Body of pancreas (tissue), 4 donors: ENCODE measurements around the gene DNMT3A. TPM values are rescaled to one million over a fixed set of nuclear protein-coding genes. Genes with fewer than 3 reads are reported as not detected.

Experiments used
- ATAC-seq: fragments of 150-250 bp; one replicate; pipeline ENCODE4 v1.9.1; 2016
- DNase-seq, 4 donors: peaks; one replicate each; pipeline ENCODE4 v3.0.0-alpha.2; 2019
- H3K27ac ChIP-seq, 4 donors: fragments of 200-600 bp; sonication (generic); 1 replicate in 3 of 4; 2 replicates in 1 of 4; pipeline versions ENCODE4 v1.5.1 to v1.6.1; 2016 to 2019; ENCODE audit warnings: mild to moderate bottlenecking in 1 of 4, mixed read lengths in 1 of 4, moderate library complexity in 1 of 4
- H3K27me3 ChIP-seq, 2 donors: fragments of 200-600 bp; sonication (generic); one replicate each; pipeline ENCODE4 v1.6.0; 2016; ENCODE audit warnings: mild to moderate bottlenecking in 1 of 2
- H3K36me3 ChIP-seq, 2 donors: fragments of 200-600 bp; sonication (generic); replicated peaks in 1 of 2; 2 replicates each; pipeline ENCODE4 v1.5.1; 2016; ENCODE audit warnings: low read depth in 2 of 2; ENCODE audit not compliant: insufficient read depth in 1 of 2
- H3K4me1 ChIP-seq: fragments of 200-600 bp; sonication (generic); one replicate; pipeline ENCODE4 v1.6.0; 2016
- H3K4me3 ChIP-seq, 2 donors: fragments of 200-600 bp; sonication (generic); 1 replicate in 1 of 2; 2 replicates in 1 of 2; pipeline ENCODE4 v1.5.1; 2016 to 2019
- H3K9me3 ChIP-seq, 3 donors: fragments of 200-600 bp; sonication (generic); 1 replicate in 2 of 3; 2 replicates in 1 of 3; pipeline ENCODE4 v1.5.1; 2016
- CTCF ChIP-seq, 7 experiments: fragments of 450-650 bp in 4 of 7; fragments of 200-600 bp in 3 of 7; sonication (generic) in 3 of 7; IDR thresholded peaks; one replicate each; pipeline ENCODE4 v1.5.1; 2016 to 2019; ENCODE audit warnings: antibody characterized with exemption in 7 of 7
- POLR2A ChIP-seq, 3 donors: fragments of 450-650 bp; IDR thresholded peaks; one replicate each; pipeline ENCODE4 v1.6.1; 2016; ENCODE audit warnings: antibody characterized with exemption in 3 of 3, mild to moderate bottlenecking in 2 of 3
- WGBS, 2 donors: methylation state at CpG; one replicate each; pipeline ENCODE4 v1.1.5; 2017; 5-methylcytosine and 5-hydroxymethylcytosine counted together
- intact Hi-C: fragments of 100-400 bp; cut with DNase I; formaldehyde crosslinking; loops from one replicate; pipeline ENCODE4 v1.15.1; 2023
- total RNA-seq, 2 donors: library from RNA; depleted of rRNA; stranded (reverse); fragments of >200 nt; gene quantifications; one replicate each; pipeline ENCODE4 v1.1.0, GENCODE V29; 2016

Gene DNMT3A
- total RNA-seq, 2 donors from 2014 or later: 18.7 to 27.4 TPM

GRCh38 chr2:25251422-25252273 is 90.1 kb downstream of the DNMT3A start:
- WGBS, 2 donors: 0 to 5% methylated on average over 4 to 44 of the region's 52 CpGs
- ATAC-seq (peak; percentile 58), DNase-seq (peak; percentile 47 to 61 (median 58))
- H3K4me1 ChIP-seq: peaks cover 14% of the 10 kb centered on the region
- intact Hi-C loops: no loop called here
- H3K36me3 ChIP-seq: peaks cover 0 to 4% of the 10 kb centered on the region in 2 donors
- TF ChIP-seq CTCF (IDR thresholded peaks at IDR 0.05): no peak
- peak; percentile 24 to 44 (median 39) for TF ChIP-seq POLR2A (IDR thresholded peaks at IDR 0.05)
- peak overlapping the region; percentile 66 to 90 (median 85) for H3K27ac ChIP-seq
- H3K27me3 ChIP-seq: no peaks in the 10 kb centered on the region
- no peaks in the 10 kb centered on the region for H3K9me3 ChIP-seq
- H3K4me3 ChIP-seq: peak overlapping the region; percentile 42 to 75

GRCh38 chr2:25251071-25251421 is 90.7 kb downstream of the DNMT3A start:
- DNase-seq (no peak), ATAC-seq (no peak)
- WGBS, 2 donors: 60 to 86% methylated on average over 7 to 9 of the region's 13 CpGs
- Histone ChIP-seq H3K27me3 (no peaks in the 10 kb centered on the region), H3K4me3 (no peak overlapping the region), H3K27ac (peak overlapping the region in 3 of 4 donors; percentile 80 to 90 (median 90)), H3K36me3 (peaks cover 6 to 8% of the 10 kb centered on the region in 2 donors), H3K9me3 (no peaks in the 10 kb centered on the region), H3K4me1 (peaks cover 14% of the 10 kb centered on the region)
- intact Hi-C loops: no loop called here
- no peak for TF ChIP-seq CTCF (IDR thresholded peaks at IDR 0.05)
- TF ChIP-seq POLR2A (IDR thresholded peaks at IDR 0.05): no peak

DNA sequence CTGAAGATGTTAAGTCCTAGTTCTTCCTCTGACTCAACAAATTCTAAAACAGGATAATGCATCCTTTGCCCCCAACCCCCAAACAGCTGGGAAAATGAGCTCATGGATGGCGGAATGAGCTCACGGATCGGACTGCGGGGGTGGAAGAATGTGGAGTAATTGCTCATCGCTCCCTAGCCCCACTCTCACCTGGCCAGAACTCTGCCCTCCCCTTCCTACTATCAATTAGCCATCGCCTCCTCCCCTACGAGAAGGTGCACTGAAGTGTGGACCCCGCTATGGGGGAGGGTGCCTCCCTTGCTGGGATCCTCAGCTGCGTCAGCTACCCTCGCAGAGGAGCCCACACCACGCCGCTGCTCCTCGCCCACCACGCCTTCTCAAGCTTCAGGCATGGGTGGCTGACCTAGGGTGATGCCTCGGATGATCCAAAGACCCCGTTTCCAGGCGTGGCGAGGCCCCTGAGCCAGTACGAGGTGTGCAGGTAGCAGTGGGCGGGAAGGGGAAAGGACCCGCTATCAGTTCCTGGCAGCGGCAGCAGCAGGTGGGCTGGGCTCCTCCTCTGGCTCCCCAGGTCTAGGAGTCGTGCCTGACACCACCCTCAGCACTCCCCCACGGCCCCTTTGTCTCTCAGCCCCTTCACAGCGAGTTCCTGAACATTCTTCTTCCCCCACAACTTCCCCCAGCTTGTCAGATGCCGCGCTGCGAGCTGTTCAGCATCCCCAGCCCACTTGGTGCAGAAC is 91.2 kb downstream of the DNMT3A start:
- no peak for DNase-seq
- ATAC-seq: no peak
- TF ChIP-seq CTCF (IDR thresholded peaks at IDR 0.05): no peak
- no peak for TF ChIP-seq POLR2A (IDR thresholded peaks at IDR 0.05)
- Histone ChIP-seq H3K27me3 (no peaks in the 10 kb centered on the region), H3K9me3 (no peaks in the 10 kb centered on the region), H3K27ac (no peak overlapping the region), H3K4me3 (no peak overlapping the region), H3K36me3 (peaks cover 11 to 14% of the 10 kb centered on the region in 2 donors), H3K4me1 (peaks cover 14% of the 10 kb centered on the region)
- intact Hi-C loops: no loop called here
- WGBS, 2 donors: 87 to 92% methylated on average over 27 to 28 of the region's 28 CpGs

DNA sequence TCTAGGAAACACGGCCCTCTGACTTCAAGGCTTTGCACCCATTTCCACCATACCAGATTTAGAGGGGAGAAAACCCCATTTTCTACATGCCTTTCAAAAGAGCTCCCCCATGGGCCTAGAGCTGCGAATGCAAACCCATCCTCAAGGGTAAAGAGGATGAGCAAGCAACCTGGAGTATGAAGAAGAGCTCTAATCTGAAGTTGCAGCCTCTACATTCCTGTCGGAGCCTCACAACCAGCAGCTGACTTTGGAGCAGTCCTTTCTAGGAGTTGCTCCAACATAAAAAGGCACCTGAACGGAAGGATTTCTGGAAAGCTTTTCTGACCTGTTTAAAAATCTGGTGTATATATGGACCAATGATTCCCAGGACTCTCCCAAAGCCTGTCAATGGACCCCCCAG is 91.9 kb downstream of the DNMT3A start:
- Histone ChIP-seq H3K27me3 (no peaks in the 10 kb centered on the region), H3K27ac (no peak overlapping the region), H3K36me3 (peaks cover 18 to 20% of the 10 kb centered on the region in 2 donors), H3K4me3 (no peak overlapping the region), H3K4me1 (peaks cover 14% of the 10 kb centered on the region), H3K9me3 (no peaks in the 10 kb centered on the region)
- intact Hi-C loops: no loop called here
- TF ChIP-seq CTCF (IDR thresholded peaks at IDR 0.05): no peak
- no peak for TF ChIP-seq POLR2A (IDR thresholded peaks at IDR 0.05)
- ATAC-seq: no peak
- no peak for DNase-seq
- WGBS, 2 donors: 87 to 95% methylated on average over 4 of the region's 4 CpGs
